Measurements from ENCODE around the gene LGALS3.
A peak's percentile ranks its signal among the peaks of the same experiment; 100 is the strongest.

LGALS3 gene

DNA sequence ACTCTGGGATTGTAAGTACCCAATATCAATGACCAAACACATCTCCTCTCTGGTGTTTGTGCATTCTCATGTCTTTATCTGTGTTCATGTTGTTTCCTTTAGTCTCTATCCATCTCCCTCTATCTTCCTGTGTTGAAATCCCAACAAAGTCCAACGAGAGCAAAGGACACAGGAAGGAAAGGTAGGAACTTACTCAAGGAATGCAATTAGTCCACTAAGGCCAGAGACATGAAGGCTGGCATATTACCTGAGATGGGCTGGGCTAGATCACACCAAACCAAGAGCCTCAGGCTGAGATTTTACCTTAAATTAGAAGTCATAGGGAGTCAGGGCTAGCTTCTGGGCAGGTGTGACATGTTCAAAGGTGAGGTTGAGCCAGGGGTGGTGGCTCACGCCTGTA is 14.3 kb upstream of the LGALS3 start:
- no peak for DNase-seq (ENCODE audit: low spot score)

GRCh38 chr14:55115460-55115859 is 13.6 kb upstream of the LGALS3 start:
- DNase-seq (ENCODE audit: low spot score), result no peak

DNA sequence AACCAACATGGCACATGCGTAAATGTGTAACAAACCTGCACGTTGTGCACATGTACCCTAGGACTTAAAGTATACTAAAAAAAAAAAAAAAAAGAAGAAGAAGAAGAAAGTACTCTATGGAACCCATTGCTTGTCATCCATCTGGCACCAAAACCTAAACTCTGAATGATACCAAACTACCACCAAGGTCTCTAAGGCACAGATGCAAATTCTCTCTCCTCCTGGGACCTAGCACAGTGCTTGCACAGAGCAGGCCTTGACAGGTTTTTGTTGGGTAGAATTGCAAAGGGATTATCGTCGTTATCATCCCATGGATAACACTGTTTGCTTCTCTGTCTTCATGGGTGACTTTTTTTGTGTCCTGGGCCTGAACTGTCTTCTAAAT is 13.2 kb upstream of the LGALS3 start:
- DNase-seq (ENCODE audit: low spot score), result no peak

DNA sequence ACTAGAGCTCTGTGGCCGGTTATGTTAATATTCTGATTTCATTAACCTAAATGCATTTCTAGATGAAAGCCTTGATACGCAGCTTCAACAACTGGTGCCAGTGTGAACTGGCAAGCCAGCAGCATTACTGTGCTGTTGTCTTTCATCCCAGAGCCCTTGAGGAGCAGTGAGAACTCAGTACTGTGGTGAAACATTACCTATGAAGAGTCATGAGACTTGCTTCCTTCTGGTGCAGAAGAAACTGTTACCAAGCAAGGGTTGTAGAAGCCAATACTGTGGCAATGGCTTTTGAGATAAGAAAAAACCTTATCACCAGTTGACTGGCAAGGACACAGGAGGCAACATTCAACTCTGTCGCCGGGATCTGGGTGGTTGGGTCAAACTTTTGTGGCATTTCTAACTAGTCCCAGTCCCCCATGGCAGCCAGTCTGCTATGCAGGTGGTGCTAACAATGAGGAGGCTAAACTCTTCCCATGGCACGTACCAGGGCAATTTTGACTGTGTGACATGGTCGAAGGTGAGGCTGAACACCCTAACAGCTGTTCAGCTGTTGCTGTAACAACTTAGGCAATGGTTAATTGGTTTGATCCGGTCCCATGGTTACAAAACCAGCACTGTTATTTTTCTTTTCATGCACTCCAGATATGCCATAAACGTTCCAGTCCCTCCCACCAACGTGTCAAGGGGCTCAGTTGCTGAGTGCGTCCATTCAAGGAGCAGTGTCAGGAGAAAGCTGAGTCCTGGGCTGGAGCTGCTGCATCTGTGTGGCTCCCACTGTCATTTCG is 12.6 kb upstream of the LGALS3 start:
- DNase-seq (ENCODE audit: low spot score), result no peak

DNA sequence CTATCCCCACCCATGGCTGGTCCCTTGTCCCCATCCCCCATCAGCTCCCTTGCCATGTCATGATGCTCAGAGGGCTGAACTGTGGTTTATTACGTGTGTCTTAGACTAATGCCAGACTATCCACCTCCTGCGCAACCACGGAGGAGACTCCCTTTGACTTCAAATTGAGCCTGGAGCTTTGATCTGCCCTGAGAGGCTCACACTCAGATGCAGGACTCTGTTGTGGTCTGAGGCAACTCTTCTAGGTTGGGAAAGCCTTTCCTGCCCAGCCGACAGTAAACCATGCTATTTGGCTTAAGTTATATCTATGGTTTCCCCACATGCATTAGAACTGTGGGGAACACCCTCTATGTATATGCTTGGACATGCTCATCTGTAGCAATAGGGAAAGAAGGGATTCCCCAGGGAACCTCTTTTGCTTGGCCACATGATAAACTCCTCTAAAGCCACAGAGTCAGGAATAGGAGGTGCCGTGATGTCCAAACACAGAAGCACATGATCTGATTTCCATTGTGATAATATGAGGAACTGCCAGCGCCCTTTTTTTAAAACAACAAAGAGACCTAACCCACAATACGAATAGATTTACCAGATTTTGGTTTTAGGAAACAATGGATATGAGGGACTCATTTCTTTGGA is 11.1 kb upstream of the LGALS3 start:
- DNase-seq (ENCODE audit: low spot score), result no peak

GRCh38 chr14:55118761-55119160 is 10.3 kb upstream of the LGALS3 start:
- DNase-seq (ENCODE audit: low spot score), result no peak

DNA sequence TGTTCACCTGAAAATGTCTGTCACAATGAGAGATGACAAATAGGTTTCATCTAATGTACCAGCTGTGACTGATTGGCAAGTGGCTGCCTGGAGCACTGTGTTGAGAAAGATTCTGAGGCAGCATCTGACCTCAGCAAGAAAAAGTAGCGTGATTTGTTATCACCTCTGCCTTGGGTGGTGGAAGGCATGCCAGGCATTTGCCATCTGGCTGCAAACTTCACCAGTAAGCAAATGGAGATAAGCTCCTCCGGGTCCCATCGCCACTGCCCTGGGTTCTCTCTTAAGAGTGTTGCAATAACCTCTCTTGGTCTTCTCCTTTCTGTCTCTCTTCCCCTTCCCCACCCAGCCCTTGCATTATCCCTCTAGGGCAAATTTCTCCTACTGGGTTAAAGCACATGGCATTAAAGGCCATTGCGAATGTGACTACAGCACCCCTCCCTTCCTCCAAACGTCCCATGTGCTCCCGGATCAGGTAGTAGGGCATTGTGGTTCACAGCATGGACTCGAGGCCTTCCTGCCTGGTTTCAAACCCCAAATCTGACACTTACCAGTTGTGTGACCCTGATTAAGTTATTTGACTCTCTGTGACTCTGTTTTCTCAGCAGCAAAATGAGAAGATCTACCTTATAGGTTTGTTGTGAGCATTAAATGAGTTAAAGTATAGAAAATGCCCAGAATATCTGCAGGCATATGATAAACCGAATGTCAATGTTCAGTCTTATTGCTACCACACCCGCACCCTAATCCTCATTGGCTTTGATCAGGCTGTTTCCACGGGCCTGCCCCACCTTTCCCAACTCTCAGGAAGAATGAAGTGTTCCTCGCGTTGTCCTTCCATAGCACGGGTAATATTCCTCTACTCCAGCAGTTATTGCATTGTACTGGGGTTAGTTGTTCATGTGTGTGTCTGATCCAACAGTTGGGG is 8.2 kb upstream of the LGALS3 start:
- DNase-seq (ENCODE audit: low spot score), result no peak

DNA sequence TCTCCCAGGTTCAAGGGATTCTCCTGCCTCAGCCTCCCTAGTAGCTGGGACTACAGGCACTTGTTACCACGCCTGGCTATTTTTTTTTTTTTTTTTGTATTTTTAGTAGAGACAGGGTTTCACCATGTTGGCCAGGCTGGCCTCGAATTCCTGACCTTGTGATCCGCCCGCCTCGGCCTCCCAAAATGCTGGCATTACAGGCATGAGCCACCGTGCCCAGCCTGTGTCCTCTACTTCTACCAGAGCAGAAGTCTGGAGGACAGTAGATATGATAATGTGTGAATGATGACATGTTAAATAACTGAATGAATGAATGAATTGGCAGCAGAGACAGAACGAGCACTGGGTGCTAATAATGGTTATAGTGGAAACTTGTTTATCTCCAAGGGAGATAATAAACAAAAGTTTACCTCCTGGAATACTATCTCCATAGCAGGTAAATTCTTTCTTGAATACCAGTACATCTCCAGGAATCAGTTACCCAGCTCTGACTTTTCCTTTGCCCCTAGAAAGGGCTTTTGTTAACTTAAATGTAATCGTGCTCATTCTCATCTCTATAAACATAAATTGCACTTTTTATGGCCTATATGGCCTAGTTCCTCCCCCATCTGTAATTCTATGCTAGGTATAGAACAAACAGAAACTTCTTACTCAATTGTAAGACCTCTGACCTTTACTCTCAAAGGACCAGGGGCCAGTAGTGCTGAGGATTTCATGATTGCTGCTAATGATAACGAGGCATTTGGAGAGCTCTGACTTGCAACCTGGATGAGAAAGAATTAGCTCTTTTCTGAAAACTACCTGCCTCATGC is 7.2 kb upstream of the LGALS3 start:
- no peak for DNase-seq (ENCODE audit: low spot score)

GRCh38 chr14:55122440-55122986 is 6.5 kb upstream of the LGALS3 start:
- no peak for DNase-seq (ENCODE audit: low spot score)

- no peak for DNase-seq (ENCODE audit: low spot score)
These were observed 6.0 kb upstream of the LGALS3 start for GRCh38 chr14:55123101-55123500.

DNA sequence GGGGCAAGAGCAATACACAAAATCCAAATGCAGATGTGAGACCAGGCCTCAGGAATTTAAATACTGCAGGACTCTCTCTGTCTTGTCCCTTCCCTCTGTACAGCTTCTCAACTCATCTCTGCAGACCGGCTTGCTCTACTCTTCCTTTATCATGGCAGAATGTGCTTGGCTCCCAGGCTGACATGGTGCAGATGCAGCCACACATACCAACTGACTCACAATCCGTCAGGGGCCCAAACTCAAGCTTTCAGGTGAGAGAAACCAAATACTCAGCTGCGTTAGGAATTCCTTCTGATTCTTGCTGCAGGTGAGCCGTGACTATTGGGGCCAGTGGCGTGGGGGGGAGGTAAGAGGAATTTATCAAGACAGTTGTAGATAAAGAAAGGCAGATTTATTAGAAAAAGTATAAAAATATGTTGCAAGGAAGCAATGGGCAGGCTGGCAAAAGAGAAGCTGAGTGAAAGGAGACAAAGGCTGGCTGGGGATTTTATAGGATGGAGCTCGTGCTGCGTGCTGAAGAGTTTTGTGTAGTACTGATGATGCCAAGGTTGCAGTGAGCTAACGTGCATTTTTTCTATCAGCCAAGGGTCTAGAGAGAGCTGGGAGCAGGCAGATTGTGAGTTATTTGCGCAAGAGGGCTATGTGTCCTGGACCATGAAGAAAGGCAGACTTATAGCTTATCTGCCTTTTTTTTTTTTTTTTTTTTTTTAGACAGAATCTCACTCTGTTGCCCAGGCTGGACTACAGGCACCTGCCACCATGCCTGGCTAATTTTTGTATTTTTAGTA is 5.0 kb upstream of the LGALS3 start:
- DNase-seq (ENCODE audit: low spot score), result no peak

GRCh38 chr14:55124774-55125386 is 4.2 kb upstream of the LGALS3 start:
- DNase-seq (ENCODE audit: low spot score), result no peak

DNA sequence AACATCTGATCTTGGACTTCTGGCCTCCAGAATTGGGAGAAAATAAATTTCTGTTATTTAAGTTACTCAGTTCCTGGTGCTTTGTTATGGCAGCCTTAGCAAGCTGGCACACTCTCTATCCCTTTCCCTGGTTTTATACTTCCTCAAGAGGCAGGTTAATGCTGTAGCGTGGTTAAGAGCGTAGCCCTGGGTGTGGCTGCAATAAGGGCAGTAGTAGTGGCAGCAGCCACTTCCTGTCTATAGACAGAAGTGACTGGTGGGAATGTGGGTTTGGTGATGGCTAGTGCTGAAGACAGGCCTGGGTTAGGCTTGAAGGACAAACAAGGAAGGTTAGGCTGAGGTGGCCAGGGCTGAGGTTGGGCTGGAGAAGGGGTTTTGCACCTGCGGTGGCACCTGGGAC is 3.6 kb upstream of the LGALS3 start:
- no peak for DNase-seq (ENCODE audit: low spot score)

DNA sequence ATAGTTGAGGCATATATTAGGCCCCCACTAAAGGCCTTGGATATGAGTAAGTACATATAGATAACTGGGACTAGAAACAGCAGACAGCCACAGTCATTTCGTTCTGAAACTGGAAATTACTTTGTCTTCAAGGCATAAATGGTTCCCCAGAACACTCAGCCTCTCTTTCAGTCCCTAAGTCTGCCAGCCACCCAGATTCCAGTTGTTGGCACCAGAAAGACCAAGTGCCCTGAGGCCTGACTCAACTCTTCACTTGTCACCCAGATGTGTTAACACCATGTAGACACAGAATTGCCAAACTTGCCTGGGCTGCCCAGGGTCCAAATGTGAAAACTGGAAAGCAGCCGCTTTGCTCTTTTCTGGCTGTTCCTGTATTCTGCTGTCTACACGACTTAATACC is 3.0 kb upstream of the LGALS3 start:
- no peak for DNase-seq (ENCODE audit: low spot score)

DNA sequence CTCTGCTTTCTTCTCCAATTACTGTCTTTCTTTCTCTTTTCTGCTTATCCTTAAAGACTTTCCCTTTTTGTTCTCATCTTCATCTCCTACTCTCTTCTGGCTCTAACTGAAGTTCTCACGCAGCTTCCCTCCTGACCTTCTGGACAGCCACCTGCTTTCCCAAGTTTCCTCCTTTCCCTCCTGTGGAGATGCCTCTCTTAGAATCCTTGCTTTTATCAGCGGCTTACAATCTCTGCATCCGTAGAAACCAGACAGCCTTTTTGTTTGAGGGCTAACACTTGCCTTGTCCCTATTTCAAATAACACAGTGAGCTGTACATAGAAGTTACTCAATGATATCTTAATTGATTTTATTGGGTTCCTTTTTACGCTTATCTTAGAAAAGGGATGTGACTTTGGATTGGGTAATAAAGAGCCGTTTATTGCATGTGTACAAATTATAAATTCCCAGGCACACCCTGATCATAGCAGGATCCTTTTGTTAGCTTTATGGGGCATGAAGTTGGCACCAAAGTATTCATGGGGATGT is 2.1 kb upstream of the LGALS3 start:
- no peak for DNase-seq (ENCODE audit: low spot score)

GRCh38 chr14:55127460-55127951 is 1.5 kb upstream of the LGALS3 start:
- no peak for DNase-seq (ENCODE audit: low spot score)

DNA sequence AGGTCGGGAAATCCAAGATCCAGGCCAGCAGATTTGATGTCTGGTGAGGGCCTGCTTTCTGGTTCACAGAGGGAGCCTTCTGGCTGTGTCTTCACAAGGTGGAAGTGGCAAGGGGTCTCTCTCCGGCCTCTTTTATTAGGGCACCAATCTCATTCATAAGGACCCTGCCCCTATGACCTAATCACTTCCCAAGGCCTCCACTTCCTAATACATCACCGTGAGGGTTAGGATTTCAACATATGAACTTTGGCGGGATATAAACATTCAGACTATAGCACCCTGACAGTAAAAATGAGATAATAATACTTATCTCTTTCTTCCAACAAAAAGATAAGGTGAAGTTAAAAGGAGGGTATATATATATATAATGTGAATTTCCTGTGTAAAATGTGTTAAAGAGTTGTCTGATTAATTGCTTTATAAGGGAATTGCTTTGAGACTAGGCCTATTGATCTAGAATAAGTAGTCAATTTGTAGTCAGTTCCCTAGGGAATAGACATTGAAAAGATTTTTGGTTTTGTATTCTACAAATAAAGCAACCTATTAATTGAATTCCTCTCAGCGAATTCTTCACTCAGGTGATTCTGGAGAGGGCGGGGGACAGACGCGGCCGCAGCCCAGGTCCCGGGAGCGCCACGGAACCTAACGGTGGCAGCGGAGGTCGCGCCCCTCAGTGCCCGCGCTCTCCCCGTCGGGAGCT is 516 bp upstream of the LGALS3 start:
- no peak for DNase-seq (ENCODE audit: low spot score)

GRCh38 chr14:55129428-55130195 is 560 bp downstream of the LGALS3 start:
- DNase-seq (ENCODE audit: low spot score), result peak; percentile 26

DNA sequence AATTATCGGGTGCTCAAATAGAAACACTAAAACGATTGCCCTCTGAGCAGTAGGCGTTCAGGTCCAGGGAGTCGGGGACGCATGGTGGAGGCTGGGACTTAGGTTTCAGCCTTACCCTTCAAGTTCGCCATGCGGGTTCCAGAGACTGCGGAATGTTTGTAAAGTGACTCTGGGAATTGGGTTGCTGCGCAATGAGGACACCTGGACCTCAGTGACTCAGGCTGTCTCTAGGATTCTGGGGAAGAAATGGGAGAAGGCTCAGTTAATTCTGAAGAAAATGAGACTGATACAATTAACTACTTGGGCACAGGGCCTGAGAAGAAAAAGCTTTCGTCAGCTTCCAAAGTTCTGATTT is 1.1 kb downstream of the LGALS3 start:
- DNase-seq (ENCODE audit: low spot score), result no peak
